ENCODE data around the gene ACOXL.
A peak's percentile ranks its signal among the peaks of the same experiment; 100 is the strongest.
"Not testable (repeated sequence)": the region's sequence is repeated elsewhere in the genome, so short reads cannot be mapped to it uniquely, and the experiment has no call there.

The ACOXL gene

GRCh38 chr2:110732422-110733413, at the start of gene ACOXL:
TSS of gene ACOXL (plus strand) at chr2:110732573. CDS start at chr2:110768390, 35,817 bp downstream.
- in situ Hi-C loops (cut with MboI; ENCODE audit: low pct_unique_long_range_greater_than_20kb, low sequenced_read_pairs) = no loop called here
- DNase-seq = no peak

- in situ Hi-C loops (cut with MboI; ENCODE audit: low pct_unique_long_range_greater_than_20kb, low sequenced_read_pairs) = no loop called here
- DNase-seq = no peak
Measured at GRCh38 chr2:110682872-110683271, 49.5 kb upstream of the ACOXL start.

GRCh38 chr2:110687775-110688484, 44.4 kb upstream of the ACOXL start:
- in situ Hi-C loops (cut with MboI; ENCODE audit: low pct_unique_long_range_greater_than_20kb, low sequenced_read_pairs) = not testable (repeated sequence)

GRCh38 chr2:110688594-110689091, 43.7 kb upstream of the ACOXL start:
- in situ Hi-C loops (cut with MboI; ENCODE audit: low pct_unique_long_range_greater_than_20kb, low sequenced_read_pairs) = no loop called here
- DNase-seq = no peak

More at GRCh38 chr2:110687775-110688484, 44.4 kb upstream of the ACOXL start:
- not testable (repeated sequence) for DNase-seq

- in situ Hi-C loops (cut with MboI; ENCODE audit: low pct_unique_long_range_greater_than_20kb, low sequenced_read_pairs) = no loop called here
- no peak for DNase-seq
Measured at GRCh38 chr2:110690083-110690965, 42.0 kb upstream of the ACOXL start.

- DNase-seq = no peak
- in situ Hi-C loops (cut with MboI; ENCODE audit: low pct_unique_long_range_greater_than_20kb, low sequenced_read_pairs) = no loop called here
Measured at GRCh38 chr2:110691612-110692258, 40.6 kb upstream of the ACOXL start.

GRCh38 chr2:110695146-110695898, 37.1 kb upstream of the ACOXL start:
- in situ Hi-C loops (cut with MboI; ENCODE audit: low pct_unique_long_range_greater_than_20kb, low sequenced_read_pairs) = not testable (repeated sequence)
- DNase-seq = peak; percentile 78

- DNase-seq; in situ Hi-C loops (cut with MboI; ENCODE audit: low pct_unique_long_range_greater_than_20kb, low sequenced_read_pairs): not testable (repeated sequence)
Measured at GRCh38 chr2:110698253-110698652, 34.1 kb upstream of the ACOXL start.

- in situ Hi-C loops (cut with MboI; ENCODE audit: low pct_unique_long_range_greater_than_20kb, low sequenced_read_pairs) = no loop called here
- no peak for DNase-seq
Measured at GRCh38 chr2:110702514-110703380, 29.6 kb upstream of the ACOXL start.

- DNase-seq = no peak
- in situ Hi-C loops (cut with MboI; ENCODE audit: low pct_unique_long_range_greater_than_20kb, low sequenced_read_pairs) = no loop called here
Measured at GRCh38 chr2:110707386-110707965, 24.9 kb upstream of the ACOXL start.

- no peak for DNase-seq
- in situ Hi-C loops (cut with MboI; ENCODE audit: low pct_unique_long_range_greater_than_20kb, low sequenced_read_pairs) = no loop called here
Measured at GRCh38 chr2:110708455-110708854, 23.9 kb upstream of the ACOXL start.

- no peak for DNase-seq
- in situ Hi-C loops (cut with MboI; ENCODE audit: low pct_unique_long_range_greater_than_20kb, low sequenced_read_pairs) = no loop called here
Measured at GRCh38 chr2:110712737-110713136, 19.6 kb upstream of the ACOXL start.

- in situ Hi-C loops (cut with MboI; ENCODE audit: low pct_unique_long_range_greater_than_20kb, low sequenced_read_pairs) = no loop called here
- DNase-seq = no peak
Measured at GRCh38 chr2:110713513-110714362, 18.6 kb upstream of the ACOXL start.

GRCh38 chr2:110714452-110715224, 17.7 kb upstream of the ACOXL start:
- in situ Hi-C loops (cut with MboI; ENCODE audit: low pct_unique_long_range_greater_than_20kb, low sequenced_read_pairs) = no loop called here

More at GRCh38 chr2:110714452-110715224, 17.7 kb upstream of the ACOXL start:
- no peak for DNase-seq

All from KBM-7 (cell line).